ENCODE data around the gene PPP2R5C. TPM values are rescaled to one million over a fixed set of nuclear protein-coding genes. Genes with fewer than 3 reads are reported as not detected.

The PPP2R5C gene
- total RNA-seq, 1 experiment from 2014 or later, result 41.4 TPM

- no peak for DNase-seq (ENCODE audit: low spot score)
Observed at GRCh38 chr14:101814934-101815333, 53.4 kb downstream of the PPP2R5C start.

GRCh38 chr14:101815994-101816393 lies 54.5 kb downstream of the PPP2R5C start:
- no peak for DNase-seq (ENCODE audit: low spot score)

GRCh38 chr14:101817501-101818001 lies 56.0 kb downstream of the PPP2R5C start:
- no peak for DNase-seq (ENCODE audit: low spot score)

GRCh38 chr14:101819251-101819990 lies 57.9 kb downstream of the PPP2R5C start:
- no peak for DNase-seq (ENCODE audit: low spot score)

GRCh38 chr14:101820283-101820798 lies 58.8 kb downstream of the PPP2R5C start:
- DNase-seq (ENCODE audit: low spot score), result no peak

GRCh38 chr14:101821528-101821927 lies 60.0 kb downstream of the PPP2R5C start:
- DNase-seq (ENCODE audit: low spot score), result no peak

- DNase-seq (ENCODE audit: low spot score), result no peak
Observed at GRCh38 chr14:101823066-101823465, 61.6 kb downstream of the PPP2R5C start.

- no peak for DNase-seq (ENCODE audit: low spot score)
Observed at GRCh38 chr14:101823511-101824120, 62.1 kb downstream of the PPP2R5C start.

- no peak for DNase-seq (ENCODE audit: low spot score)
Observed at GRCh38 chr14:101824339-101824727, 62.8 kb downstream of the PPP2R5C start.

- no peak for DNase-seq (ENCODE audit: low spot score)
Observed at GRCh38 chr14:101825797-101826196, 64.3 kb downstream of the PPP2R5C start.

GRCh38 chr14:101826351-101826750 lies 64.8 kb downstream of the PPP2R5C start:
- DNase-seq (ENCODE audit: low spot score), result no peak

- no peak for DNase-seq (ENCODE audit: low spot score)
Observed at GRCh38 chr14:101827286-101827685, 65.8 kb downstream of the PPP2R5C start.

- DNase-seq (ENCODE audit: low spot score), result no peak
Observed at GRCh38 chr14:101828046-101828445, 66.5 kb downstream of the PPP2R5C start.

GRCh38 chr14:101830271-101830670 lies 68.8 kb downstream of the PPP2R5C start:
- no peak for DNase-seq (ENCODE audit: low spot score)

- DNase-seq (ENCODE audit: low spot score), result no peak
Observed at GRCh38 chr14:101833045-101833444, 71.5 kb downstream of the PPP2R5C start.

GRCh38 chr14:101834397-101834796 lies 72.9 kb downstream of the PPP2R5C start:
- DNase-seq (ENCODE audit: low spot score), result no peak

- no peak for DNase-seq (ENCODE audit: low spot score)
Observed at GRCh38 chr14:101834800-101835547, 73.5 kb downstream of the PPP2R5C start.

- no peak for DNase-seq (ENCODE audit: low spot score)
Observed at GRCh38 chr14:101835566-101835965, 74.1 kb downstream of the PPP2R5C start.

- no peak for DNase-seq (ENCODE audit: low spot score)
Observed at GRCh38 chr14:101836135-101836534, 74.6 kb downstream of the PPP2R5C start.

GRCh38 chr14:101838476-101838875 lies 77.0 kb downstream of the PPP2R5C start:
- DNase-seq (ENCODE audit: low spot score), result no peak

GRCh38 chr14:101839236-101839635 lies 77.7 kb downstream of the PPP2R5C start:
- no peak for DNase-seq (ENCODE audit: low spot score)

GRCh38 chr14:101839661-101840060 lies 78.2 kb downstream of the PPP2R5C start:
- no peak for DNase-seq (ENCODE audit: low spot score)
